GM12873 (cell line): ENCODE results near the gene ZNF655.

Experiments used
- CTCF ChIP-seq: IDR thresholded peaks from 2 replicates; pipeline ENCODE4 v1.5.1; 2012; ENCODE audit warnings: low read depth, mild to moderate bottlenecking, moderate library complexity, low read length, control low read depth; ENCODE audit not compliant: insufficient read depth; ENCODE audit errors: missing control alignments

ZNF655 gene

DNA sequence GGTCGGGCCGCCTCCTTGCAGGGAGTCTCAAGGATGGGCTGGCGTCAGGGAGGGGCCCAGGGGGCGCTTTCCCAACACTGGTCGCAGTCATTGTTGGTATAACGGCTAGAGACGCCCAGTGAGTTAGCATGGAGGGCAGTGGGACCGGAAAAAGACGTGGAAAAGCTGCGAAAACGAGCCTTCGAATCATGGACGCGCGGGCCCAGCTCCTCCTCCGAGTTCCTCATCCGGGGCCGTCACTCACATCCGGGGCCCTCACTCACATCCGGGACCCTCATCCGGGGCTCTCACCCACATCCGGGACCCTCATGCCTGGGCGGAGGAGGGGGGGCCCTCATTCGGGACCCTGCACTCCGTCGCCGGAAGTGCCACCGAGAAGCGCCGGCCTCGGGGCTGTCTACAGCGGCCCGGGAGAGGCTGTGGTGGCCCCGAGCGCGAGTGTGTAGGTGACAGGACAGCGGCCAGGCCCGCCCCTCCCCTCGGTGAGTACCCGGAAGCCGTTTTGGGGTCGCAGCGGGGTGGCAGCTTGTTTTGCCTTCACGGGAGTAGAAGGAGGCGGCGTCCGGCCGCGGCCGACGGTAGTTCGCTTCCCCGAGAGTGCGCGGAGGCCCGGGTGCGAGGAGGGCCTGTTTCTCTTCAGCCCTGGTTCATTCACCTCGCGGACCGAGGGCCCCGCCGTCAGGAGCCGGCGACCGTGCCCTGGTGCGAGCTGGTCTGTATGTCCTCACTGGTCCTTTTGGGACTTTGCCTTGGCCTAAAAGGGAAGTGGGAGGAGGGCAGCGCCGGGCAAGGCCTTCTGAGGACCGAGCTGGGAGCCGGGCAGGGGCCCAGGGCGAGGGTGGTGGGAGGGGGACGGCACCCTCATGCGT, at the start of gene ZNF655:
TSS of gene ZNF655 (plus strand) at position 337 of the 869 bp plus-strand sequence. CDS start 1,918 bp downstream, outside the sequence.
- no peak for TF ChIP-seq CTCF

- no peak for TF ChIP-seq CTCF
These were observed 44.4 kb upstream of the ZNF655 start for GRCh38 chr7:99514050-99514449.

- no peak for TF ChIP-seq CTCF
These were observed 37.0 kb upstream of the ZNF655 start for GRCh38 chr7:99521399-99521798.

- TF ChIP-seq CTCF, result no peak
These were observed 32.6 kb upstream of the ZNF655 start for GRCh38 chr7:99525713-99526440.

DNA sequence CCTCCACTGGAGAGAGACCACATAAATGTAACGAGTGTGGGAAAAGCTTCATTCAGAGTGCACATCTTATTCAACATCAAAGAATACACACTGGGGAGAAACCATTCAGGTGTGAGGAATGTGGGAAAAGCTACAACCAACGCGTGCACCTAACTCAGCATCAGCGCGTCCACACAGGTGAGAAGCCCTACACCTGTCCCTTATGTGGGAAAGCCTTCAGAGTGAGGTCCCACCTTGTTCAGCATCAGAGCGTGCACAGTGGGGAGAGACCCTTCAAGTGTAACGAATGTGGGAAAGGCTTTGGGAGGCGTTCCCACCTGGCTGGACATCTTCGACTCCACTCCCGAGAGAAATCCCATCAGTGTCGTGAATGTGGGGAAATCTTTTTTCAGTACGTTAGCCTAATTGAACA, 27.1 kb upstream of the ZNF655 start:
- no peak for TF ChIP-seq CTCF

DNA sequence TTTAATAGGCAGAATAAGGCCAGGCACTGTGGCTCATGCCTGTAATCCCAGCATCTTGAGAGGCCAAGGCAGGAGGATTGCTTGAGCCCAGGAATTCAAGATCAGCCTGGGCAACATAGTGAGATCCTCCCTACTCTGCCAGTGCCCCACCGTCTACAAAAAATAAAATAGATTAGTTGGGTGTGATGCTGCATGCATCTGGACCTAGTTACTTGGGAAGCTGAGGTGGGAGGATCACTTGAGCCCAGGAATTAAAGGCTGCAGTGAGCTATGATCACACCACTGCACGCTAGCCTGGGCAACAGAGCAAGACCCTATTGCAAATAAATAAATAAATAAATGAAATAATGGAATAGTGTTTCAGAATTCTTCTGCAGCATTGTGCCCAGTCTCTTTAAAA, 22.8 kb upstream of the ZNF655 start:
- no peak for TF ChIP-seq CTCF

GRCh38 chr7:99539213-99539811, 19.1 kb upstream of the ZNF655 start:
- no peak for TF ChIP-seq CTCF
